GM12892 (cell line): Measurements from ENCODE around the gene FBLN2.

Experiments used
- POLR2A ChIP-seq: IDR thresholded peaks from 2 replicates; pipeline ENCODE4 v1.6.1; 2011; ENCODE audit warnings: low read depth, low read length, control low read depth
- POLR2AphosphoS5 ChIP-seq: IDR thresholded peaks from 2 replicates; pipeline ENCODE4 v1.6.1; 2011; ENCODE audit warnings: low read depth, low read length, control low read depth
- TAF1 ChIP-seq: IDR thresholded peaks from 2 replicates; pipeline ENCODE4 v1.6.1; 2011; ENCODE audit warnings: low read depth, mild to moderate bottlenecking, control low read depth, low read length, borderline replicate concordance

DNA sequence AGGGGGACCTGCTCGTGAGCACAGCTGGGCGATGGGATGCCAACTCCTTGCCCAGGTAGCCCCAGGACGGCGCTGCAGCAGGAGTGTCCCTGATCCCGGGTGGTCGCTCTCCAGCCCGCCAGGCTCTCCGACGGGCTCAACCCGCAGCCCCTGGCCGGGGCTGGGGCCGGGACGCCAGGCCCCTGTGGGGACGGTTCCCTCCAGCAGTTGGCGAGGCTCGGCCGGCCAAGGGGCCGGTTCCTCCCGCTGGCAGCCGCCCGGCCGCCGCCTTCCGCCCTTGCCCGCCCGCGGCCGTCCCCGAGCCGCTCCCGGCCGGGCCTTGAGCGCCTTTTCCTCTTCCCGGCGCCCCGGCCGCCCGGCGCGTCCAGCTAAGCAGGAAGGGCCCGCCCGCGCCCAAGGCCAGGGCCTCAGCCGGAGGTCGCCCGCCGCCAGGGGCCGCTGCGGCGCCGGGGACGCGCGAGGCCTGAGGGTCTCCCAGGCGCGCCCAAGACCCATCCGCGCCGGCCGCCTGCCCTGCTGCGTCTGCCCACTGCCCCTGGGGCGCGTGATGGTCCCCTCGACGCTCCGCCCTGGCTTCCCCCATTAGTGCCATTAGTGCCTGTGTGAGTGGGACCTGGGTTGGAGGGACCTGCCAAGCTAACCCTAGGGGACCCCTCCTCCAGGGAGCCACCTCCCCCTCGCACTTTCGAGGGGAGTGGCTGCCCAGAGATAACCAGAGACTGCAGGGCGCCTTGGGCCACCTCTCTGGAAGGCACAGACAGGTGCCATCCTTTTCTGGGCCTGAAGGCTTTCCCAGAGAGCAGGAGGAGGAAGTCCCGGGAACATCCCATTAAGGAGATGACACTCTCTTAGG, 106.4 kb downstream of the FBLN2 start:
- TF ChIP-seq POLR2A: no peak
- TF ChIP-seq TAF1: no peak
- TF ChIP-seq POLR2AphosphoS5: no peak
